Nephron progenitor cell (in vitro differentiated cells): ENCODE data around the gene ASPG.

ENCODE experiments used
- DNase-seq: peaks from one replicate; pipeline ENCODE4 v3.0.0; 2021
- H3K27ac Mint-ChIP-seq: 2 replicates; pipeline ENCODE4 v1.8.0; 2021; ENCODE audit warnings: mild to moderate bottlenecking, moderate library complexity, mixed read lengths
- H3K27me3 Mint-ChIP-seq: 2 replicates; pipeline ENCODE4 v1.8.0; 2021; ENCODE audit warnings: mild to moderate bottlenecking, low read depth, mixed read lengths; ENCODE audit not compliant: poor library complexity
- H3K36me3 Mint-ChIP-seq: 2 replicates; pipeline ENCODE4 v1.8.0; 2021; ENCODE audit warnings: low read depth, mixed read lengths
- H3K4me1 Mint-ChIP-seq: 2 replicates; pipeline ENCODE4 v1.8.0; 2021; ENCODE audit warnings: mixed read lengths
- H3K4me3 Mint-ChIP-seq: 2 replicates; pipeline ENCODE4 v1.8.0; 2021; ENCODE audit warnings: mild to moderate bottlenecking, moderate library complexity, mixed read lengths
- H3K9me3 Mint-ChIP-seq: 2 replicates; pipeline ENCODE4 v1.8.0; 2021; ENCODE audit warnings: mild to moderate bottlenecking, moderate library complexity, mixed read lengths
- CTCF ChIP-seq: fragments of 200-600 bp; sonication (generic); IDR thresholded peaks from 2 replicates; pipeline ENCODE4 v1.5.0; 2021; ENCODE audit warnings: antibody characterized with exemption

The ASPG gene

GRCh38 chr14:104066719-104067295 lies 18.7 kb upstream of the ASPG start:
- Mint-ChIP-seq H3K27ac (no peak overlapping the region), H3K4me1 (no peaks in the 10 kb centered on the region), H3K36me3 (no peaks in the 10 kb centered on the region), H3K27me3 (peaks cover 44% of the 10 kb centered on the region), H3K4me3 (no peak overlapping the region), H3K9me3 (peaks cover 33% of the 10 kb centered on the region)
- no peak for TF ChIP-seq CTCF
- no peak for DNase-seq

GRCh38 chr14:104069541-104069940 lies 16.0 kb upstream of the ASPG start:
- no peak for TF ChIP-seq CTCF
- Mint-ChIP-seq H3K27me3 (peaks cover 34% of the 10 kb centered on the region), H3K4me1 (no peaks in the 10 kb centered on the region), H3K9me3 (peaks cover 48% of the 10 kb centered on the region), H3K27ac (no peak overlapping the region), H3K36me3 (no peaks in the 10 kb centered on the region), H3K4me3 (no peak overlapping the region)
- DNase-seq: no peak

- no peak overlapping the region for H3K4me3 Mint-ChIP-seq
These were observed 12.9 kb upstream of the ASPG start for GRCh38 chr14:104072586-104072985.

DNA sequence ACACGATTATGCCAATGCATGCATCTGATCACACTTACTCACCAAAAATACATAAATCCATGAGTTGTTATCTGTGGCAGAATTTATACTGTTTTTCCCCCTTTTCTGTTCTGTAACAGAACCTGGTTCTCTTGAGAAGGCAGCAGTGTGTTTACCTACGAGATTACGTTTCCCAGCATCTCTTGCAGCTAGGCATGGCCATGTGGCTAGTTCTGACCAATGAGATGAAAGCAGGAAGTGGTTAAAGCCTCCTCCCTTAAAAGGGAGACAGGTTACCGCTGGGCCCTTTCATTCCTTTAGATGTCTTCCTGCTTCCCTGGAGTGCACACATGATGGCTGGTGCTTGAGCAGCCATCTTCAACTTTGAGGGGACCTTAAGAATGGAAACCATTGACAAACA lies 11.7 kb upstream of the ASPG start:
- H3K9me3 Mint-ChIP-seq: peaks cover 17% of the 10 kb centered on the region
- H3K36me3 Mint-ChIP-seq: no peaks in the 10 kb centered on the region

More at GRCh38 chr14:104072586-104072985, 12.9 kb upstream of the ASPG start:
- Mint-ChIP-seq H3K4me1 (peaks cover under 1% of the 10 kb centered on the region), H3K9me3 (peaks cover 23% of the 10 kb centered on the region), H3K27me3 (peaks cover 33% of the 10 kb centered on the region), H3K27ac (no peak overlapping the region), H3K36me3 (no peaks in the 10 kb centered on the region)
- no peak for TF ChIP-seq CTCF
- no peak for DNase-seq

DNA sequence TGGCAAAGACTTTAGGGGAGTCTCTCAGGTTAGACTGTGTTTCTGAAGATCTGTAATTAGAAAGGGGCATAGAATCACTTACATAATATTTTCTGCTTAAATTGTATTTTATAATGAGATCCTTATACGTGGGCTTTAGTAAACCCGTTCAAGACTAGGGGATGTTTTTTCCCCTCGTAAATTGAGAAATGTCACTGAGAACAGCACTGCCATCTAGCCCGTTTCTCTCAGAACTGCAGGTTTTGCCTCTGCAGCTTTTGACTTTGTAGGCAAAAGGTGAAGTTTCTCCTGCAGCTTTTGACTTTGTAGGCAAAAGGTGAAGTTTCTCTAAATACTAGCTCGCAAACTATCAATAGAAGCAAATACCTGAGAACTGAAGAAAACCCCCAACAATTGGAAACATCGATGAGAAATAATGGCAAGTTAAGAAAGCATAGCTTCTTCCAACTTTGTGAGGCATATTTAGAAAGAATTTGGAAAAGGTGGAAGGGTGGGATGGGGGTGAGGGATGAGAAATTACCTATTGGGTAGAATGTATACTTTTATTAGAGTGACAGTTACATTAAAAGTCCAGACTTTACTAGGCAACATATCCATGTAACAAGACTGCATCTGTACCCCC lies 9.9 kb upstream of the ASPG start:
- no peak overlapping the region for H3K27ac Mint-ChIP-seq
- H3K4me1 Mint-ChIP-seq: peaks cover 5% of the 10 kb centered on the region
- peaks cover 23% of the 10 kb centered on the region for H3K9me3 Mint-ChIP-seq
- peaks cover 39% of the 10 kb centered on the region for H3K27me3 Mint-ChIP-seq
- no peaks in the 10 kb centered on the region for H3K36me3 Mint-ChIP-seq
- no peak for DNase-seq
- peak; percentile 53 for TF ChIP-seq CTCF
- no peak overlapping the region for H3K4me3 Mint-ChIP-seq

More for the DNA sequence above, 11.7 kb upstream of the ASPG start:
- Mint-ChIP-seq H3K27me3 (peaks cover 36% of the 10 kb centered on the region), H3K27ac (no peak overlapping the region), H3K4me1 (peaks cover 5% of the 10 kb centered on the region), H3K4me3 (no peak overlapping the region)
- no peak for TF ChIP-seq CTCF
- no peak for DNase-seq

DNA sequence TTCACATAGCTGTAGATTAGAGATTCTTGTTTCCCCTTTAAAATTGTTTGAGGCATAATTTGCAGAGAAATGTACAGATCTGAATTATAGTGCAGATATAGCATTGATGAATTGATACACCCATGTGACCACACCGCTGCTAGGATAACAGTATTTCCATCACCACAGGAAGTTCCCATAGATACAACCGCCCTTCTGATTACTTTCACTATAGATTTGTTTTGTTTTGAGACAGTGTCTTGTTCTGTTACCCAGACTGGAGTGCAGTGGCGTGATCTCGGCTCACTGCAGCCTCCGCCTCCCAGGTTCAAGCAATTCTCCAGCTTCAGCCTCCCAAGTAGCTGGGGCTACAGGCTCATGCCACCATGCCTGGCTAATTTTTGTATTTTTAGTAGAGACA lies 8.8 kb upstream of the ASPG start:
- peaks cover 5% of the 10 kb centered on the region for H3K4me1 Mint-ChIP-seq
- no peak overlapping the region for H3K4me3 Mint-ChIP-seq
- no peaks in the 10 kb centered on the region for H3K36me3 Mint-ChIP-seq
- no peak overlapping the region for H3K27ac Mint-ChIP-seq
- peaks cover 40% of the 10 kb centered on the region for H3K27me3 Mint-ChIP-seq
- peaks cover 23% of the 10 kb centered on the region for H3K9me3 Mint-ChIP-seq
- TF ChIP-seq CTCF: no peak
- no peak for DNase-seq
